Endothelial cell of umbilical vein (primary cell): ENCODE measurements around the gene ISLR. TPM values are rescaled to one million over a fixed set of nuclear protein-coding genes. Genes with fewer than 3 reads are reported as not detected.

Experiments used
- BruUV-seq: library from RNA; stranded (reverse); fragments of 400-500 nt; replicated peaks from 2 replicates; lab custom pipeline; 2021; lab: Mats Ljungman, UMichigan
- CTCF ChIA-PET: fragments of 300-600, 350-600 bp; sonication (Branson Sonifier 250); formaldehyde crosslinking; loops from one replicate; lab custom pipeline; 2021; ENCODE audit warnings: antibody characterized with exemption, inconsistent platforms; lab: Charles Lee
- POLR2A ChIA-PET: fragments of 300-600, 350-600 bp; sonication (Branson Sonifier 250); formaldehyde crosslinking; loops from one replicate; lab custom pipeline; 2021; ENCODE audit warnings: antibody characterized with exemption, inconsistent platforms; lab: Charles Lee
- DNase-seq: peaks from one replicate; pipeline ENCODE4 v3.0.0-alpha.2; 2011; ENCODE audit warnings: low read depth, low spot score
- FAIRE-seq: peaks from 2 replicates; lab custom pipeline; 2011; peaks lifted over from hg19 to GRCh38; lab: Jason Lieb, UNC
- H2AFZ ChIP-seq: 2 replicates; pipeline ENCODE4 v1.6.0; 2012; ENCODE audit warnings: low read depth, low read length, control low read depth, inconsistent platforms
- H3K27ac ChIP-seq: 2 replicates; pipeline ENCODE4 v1.5.1; 2011; ENCODE audit warnings: low read depth, mild to moderate bottlenecking, control low read depth, low read length, moderate library complexity; ENCODE audit not compliant: insufficient read depth
- H3K27me3 ChIP-seq, 2 experiments: 2 replicates each; pipeline versions ENCODE4 v1.6.0 to v1.6.1; 2011; ENCODE audit warnings: low read length in 2 of 2, mixed read lengths in 1 of 2; ENCODE audit not compliant: control insufficient read depth in 2 of 2, insufficient read depth in 2 of 2
- H3K36me3 ChIP-seq, 2 experiments: 2 replicates in 1 of 2; 3 replicates in 1 of 2; pipeline ENCODE4 v1.5.1; 2011; ENCODE audit warnings: low read length in 2 of 2, mild to moderate bottlenecking in 1 of 2, moderate library complexity in 1 of 2; ENCODE audit not compliant: control insufficient read depth in 2 of 2, insufficient read depth in 2 of 2; ENCODE audit errors: extremely low read depth in 1 of 2
- H3K4me1 ChIP-seq: 3 replicates; pipeline ENCODE4 v1.5.1; 2011; ENCODE audit warnings: mild to moderate bottlenecking, low read length; ENCODE audit not compliant: control insufficient read depth, insufficient read depth; ENCODE audit errors: extremely low read depth
- H3K4me2 ChIP-seq: 2 replicates; pipeline ENCODE4 v1.6.1; 2011; ENCODE audit warnings: low read length, control low read depth, mixed read lengths; ENCODE audit not compliant: insufficient read depth
- H3K4me3 ChIP-seq, 3 experiments: fragments of 200-600 bp in 1 of 3; sonication (generic), shearing (Covaris generic) in 1 of 3; replicated peaks in 1 of 3; 2 replicates each; pipeline ENCODE4 v1.5.1; 2011 to 2016; ENCODE audit warnings: control low read depth in 3 of 3, low read length in 3 of 3, mild to moderate bottlenecking in 2 of 3, inconsistent platforms in 1 of 3, low read depth in 1 of 3, moderate library complexity in 1 of 3; ENCODE audit not compliant: insufficient read depth in 1 of 3
- H3K79me2 ChIP-seq: 2 replicates; pipeline ENCODE4 v1.6.0; 2012; ENCODE audit warnings: low read length, inconsistent platforms; ENCODE audit not compliant: control insufficient read depth, insufficient read depth
- H3K9ac ChIP-seq: replicated peaks from 2 replicates; pipeline ENCODE3; 2011; ENCODE audit warnings: low read length, control low read depth; ENCODE audit not compliant: insufficient read depth; ENCODE audit errors: extremely low read depth
- H3K9me1 ChIP-seq: replicated peaks from 3 replicates; pipeline ENCODE4 v1.6.0; 2011; ENCODE audit warnings: mild to moderate bottlenecking, low read length; ENCODE audit not compliant: control insufficient read depth, insufficient read depth; ENCODE audit errors: extremely low read depth
- H3K9me3 ChIP-seq: replicated peaks from 2 replicates; pipeline ENCODE4 v1.5.1; 2012; ENCODE audit warnings: low read length, inconsistent platforms; ENCODE audit not compliant: control insufficient read depth, insufficient read depth
- H4K20me1 ChIP-seq: replicated peaks from 2 replicates; pipeline ENCODE3; 2011; ENCODE audit warnings: mild to moderate bottlenecking, low read length; ENCODE audit not compliant: control insufficient read depth, insufficient read depth; ENCODE audit errors: extremely low read depth
- CTCF ChIP-seq, 2 donors: IDR thresholded peaks; 1 replicate in 1 of 2; 2 replicates in 1 of 2; pipeline ENCODE4 v1.5.1; 2011; ENCODE audit warnings: low read length in 2 of 2, mild to moderate bottlenecking in 2 of 2, moderate library complexity in 2 of 2, control low read depth in 1 of 2, inconsistent platforms in 1 of 2, low read depth in 1 of 2; ENCODE audit not compliant: insufficient read depth in 1 of 2; ENCODE audit errors: extremely low read depth in 1 of 2
- EZH2 ChIP-seq: IDR thresholded peaks from 2 replicates; pipeline ENCODE4 v1.6.1; 2012; ENCODE audit warnings: borderline replicate concordance, low read depth, mild to moderate bottlenecking, moderate library complexity, low read length, inconsistent platforms; ENCODE audit not compliant: severe bottlenecking
- POLR2AphosphoS5 ChIP-seq: IDR thresholded peaks from 2 replicates; pipeline ENCODE4 v1.6.1; 2012; ENCODE audit warnings: low read depth, mild to moderate bottlenecking, control low read depth, low read length, moderate library complexity; ENCODE audit not compliant: insufficient read depth
- dilution Hi-C: fragments of 300-500 bp; cut with MboI; formaldehyde crosslinking; loops from one replicate; pipeline ENCODE4 v1.15.0; 2019; ENCODE audit warnings: low sequenced_read_pairs; ENCODE audit not compliant: extremely low pct_ligation_motif_present
- intact Hi-C: fragments of 100-400 bp; cut with micrococcal nuclease; formaldehyde crosslinking; loops from one replicate; pipeline ENCODE4 v1.10.0; 2022
- polyA plus RNA-seq, 4 experiments: library from polyadenylated mRNA; depleted of rRNA in 3 of 4; stranded (reverse) in 3 of 4; unstranded in 1 of 4; fragments of >200 nt; gene quantifications; 2 replicates each; pipeline versions ENCODE4 v1.2.1 to v1.2.3, GENCODE V29; 2011 to 2012; ENCODE audit warnings: missing spikeins in 1 of 4
- total RNA-seq: library from RNA; stranded (reverse); gene quantifications from 2 replicates; pipeline ENCODE4 v1.2.3, GENCODE V29; 2021
- TF ChIP-seq, protein P1 (sequence below): IDR thresholded peaks from 2 replicates; pipeline ENCODE4 v1.6.1; 2011; ENCODE audit not compliant: insufficient read depth, insufficient read length

ISLR gene
- total and polyA plus RNA-seq, 2 donors (not counting 3 experiments of a cell fraction or from before 2014, with no cell fraction given): not detected

DNA sequence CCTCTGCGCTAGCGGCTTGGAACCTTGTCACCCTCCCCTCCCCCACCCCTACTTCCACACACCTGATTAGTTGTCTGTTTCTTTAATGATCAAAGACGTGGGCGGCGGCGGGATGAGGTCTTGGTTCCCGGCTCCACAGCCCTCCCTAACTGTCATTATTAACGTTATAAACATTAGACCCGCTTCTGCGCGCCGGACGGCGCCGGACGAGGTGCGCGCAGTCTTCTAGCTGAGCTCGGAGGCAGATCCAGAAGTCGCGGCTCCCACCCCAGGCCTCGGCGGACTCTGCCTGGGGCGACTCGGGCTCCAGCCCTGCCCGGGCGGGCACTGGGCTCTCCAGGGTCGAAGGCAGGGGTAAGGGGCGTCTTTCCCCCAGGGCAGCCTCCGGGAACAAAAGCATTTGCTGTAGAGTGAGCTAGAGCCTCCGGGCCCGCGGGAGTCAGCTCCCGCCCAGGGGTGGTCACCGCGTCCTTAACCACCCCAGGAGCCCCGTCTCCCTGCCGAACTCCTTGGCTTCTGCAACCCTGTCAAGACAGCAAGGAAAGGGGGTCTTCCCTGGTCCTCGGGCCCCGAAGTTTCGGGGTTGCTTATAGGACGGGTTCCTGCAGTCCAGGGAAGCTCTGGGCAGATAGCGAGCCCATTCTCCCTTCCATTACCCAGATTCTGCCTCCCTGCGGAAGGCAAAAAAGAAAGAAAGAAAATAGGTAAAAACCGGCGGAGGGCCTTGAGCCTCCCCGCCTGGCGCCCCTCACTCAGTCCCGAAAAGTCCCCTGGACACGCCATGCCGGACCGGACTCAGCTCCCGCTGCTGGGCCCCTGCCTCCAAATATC, 45.3 kb upstream of the ISLR start:
- no peak for DNase-seq
- BruUV-seq: no TSS peak
- dilution Hi-C loops: no loop called here
- ChIA-PET POLR2A (interaction anchor here (0.6 kb wide), 1 partner anchor 192 kb away, joined by 3 read pairs; no protein-coding TSS in a partner anchor), CTCF (interaction anchor here (0.6 to 3.7 kb wide), 14 partner anchors 10 to 443 kb away, joined by 3 to 115 read pairs (median 6); no protein-coding TSS in a partner anchor)
- H3K27me3 ChIP-seq: peaks cover 62 to 78% of the 10 kb centered on the region in 2 experiments
- peaks cover 4% of the 10 kb centered on the region for H3K4me1 ChIP-seq
- no peak overlapping the region for H3K9ac ChIP-seq
- intact Hi-C loops: loop anchor here (1.0 to 2.0 kb wide), 3 partner anchors 175 to 194 kb away; no protein-coding TSS in a partner anchor
- no peaks in the 10 kb centered on the region for H4K20me1 ChIP-seq
- H3K9me1 ChIP-seq: no peaks in the 10 kb centered on the region
- H3K9me3 ChIP-seq: no peaks in the 10 kb centered on the region
- H3K4me3 ChIP-seq: peak overlapping the region in 1 of 3 experiments; percentile 14
- no peaks in the 10 kb centered on the region for H3K79me2 ChIP-seq
- no peak overlapping the region for H2AFZ ChIP-seq
- no peaks in the 10 kb centered on the region for H3K36me3 ChIP-seq
- no peak for FAIRE-seq
- H3K4me2 ChIP-seq: no peak overlapping the region
- TF ChIP-seq POLR2AphosphoS5 (no peak), EZH2 (peak; percentile 77)
- H3K27ac ChIP-seq: no peak overlapping the region

DNA sequence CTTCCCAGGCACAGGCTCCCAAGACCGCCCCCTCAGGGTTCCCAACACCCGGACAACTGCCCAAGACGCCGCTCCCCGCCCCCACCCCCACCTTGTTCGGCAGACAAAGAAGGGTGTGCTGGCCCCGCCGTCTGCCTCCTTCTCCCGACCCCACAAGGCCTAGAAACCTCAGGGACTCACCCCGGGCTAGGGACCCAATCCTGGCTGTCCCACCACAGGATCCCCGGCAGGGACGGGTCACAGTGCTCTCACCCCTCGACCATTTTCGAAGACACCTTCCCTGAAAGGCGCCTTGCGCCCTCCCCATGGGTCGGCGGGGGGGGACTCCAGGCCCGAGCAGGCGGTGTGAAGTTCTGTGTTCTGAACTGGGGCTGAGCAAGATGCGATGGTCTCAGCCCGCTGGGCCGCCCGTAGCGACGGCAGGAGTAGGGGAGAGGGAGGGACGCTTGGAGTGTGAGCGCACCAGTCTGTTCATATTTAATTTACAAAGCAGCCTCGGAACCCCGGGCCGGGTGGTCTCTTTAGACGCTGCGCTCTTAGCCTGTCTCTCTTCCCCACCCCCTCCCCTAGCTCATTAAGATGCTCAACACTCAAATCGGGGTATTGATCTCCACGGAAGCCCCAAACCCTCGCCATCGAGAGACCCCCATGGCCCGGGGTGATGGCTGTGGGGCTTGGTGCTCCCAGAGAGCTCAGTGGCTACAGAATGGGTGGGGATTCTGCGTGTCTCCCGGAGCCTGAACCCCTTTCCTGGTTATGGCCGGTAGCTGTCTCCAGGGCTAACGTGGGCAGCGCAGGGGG, 44.5 kb upstream of the ISLR start:
- peaks cover 63 to 79% of the 10 kb centered on the region in 2 experiments for H3K27me3 ChIP-seq
- ChIA-PET POLR2A (interaction anchor here (0.6 kb wide), 1 partner anchor 192 kb away, joined by 3 read pairs; no protein-coding TSS in a partner anchor), CTCF (interaction anchor here (0.6 to 3.7 kb wide), 16 partner anchors 9 to 443 kb away, joined by 3 to 115 read pairs (median 5); no protein-coding TSS in a partner anchor)
- no peaks in the 10 kb centered on the region for H4K20me1 ChIP-seq
- no peak for FAIRE-seq
- H3K79me2 ChIP-seq: no peaks in the 10 kb centered on the region
- no TSS peak for BruUV-seq
- DNase-seq: no peak
- TF ChIP-seq, protein P1, sequence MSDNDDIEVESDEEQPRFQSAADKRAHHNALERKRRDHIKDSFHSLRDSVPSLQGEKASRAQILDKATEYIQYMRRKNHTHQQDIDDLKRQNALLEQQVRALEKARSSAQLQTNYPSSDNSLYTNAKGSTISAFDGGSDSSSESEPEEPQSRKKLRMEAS: no peak
- TF ChIP-seq EZH2 (peak; percentile 72), CTCF (IDR thresholded peaks at IDR 0.05; ENCODE audit: extremely low read depth in 1 of 2, insufficient read depth in 1 of 2, low read depth in 1 of 2, low read length in 2 of 2) (no peak)
- peaks cover 4% of the 10 kb centered on the region for H3K4me1 ChIP-seq
- intact Hi-C loops: loop anchor here (1.0 kb wide), 2 partner anchors 178 to 193 kb away; no protein-coding TSS in a partner anchor
- H3K36me3 ChIP-seq: no peaks in the 10 kb centered on the region
- no peak overlapping the region for H2AFZ ChIP-seq
- dilution Hi-C loops: no loop called here
- no peak overlapping the region for H3K27ac ChIP-seq
- H3K4me3 ChIP-seq: no peak overlapping the region
- no peaks in the 10 kb centered on the region for H3K9me1 ChIP-seq
- H3K9me3 ChIP-seq: no peaks in the 10 kb centered on the region
- no peak overlapping the region for H3K4me2 ChIP-seq
- no peak overlapping the region for H3K9ac ChIP-seq
